ENCODE measurements around the gene PCDHGA2. TPM values are rescaled to one million over a fixed set of nuclear protein-coding genes. Genes with fewer than 3 reads are reported as not detected.

The PCDHGA2 gene
- total and polyA plus RNA-seq, 9 of the 15 experiments (the other 6 are each of a cell fraction or from before 2014, with no cell fraction given), result 0.07 to 0.27 (median 0.15) TPM; not detected in 2

DNA sequence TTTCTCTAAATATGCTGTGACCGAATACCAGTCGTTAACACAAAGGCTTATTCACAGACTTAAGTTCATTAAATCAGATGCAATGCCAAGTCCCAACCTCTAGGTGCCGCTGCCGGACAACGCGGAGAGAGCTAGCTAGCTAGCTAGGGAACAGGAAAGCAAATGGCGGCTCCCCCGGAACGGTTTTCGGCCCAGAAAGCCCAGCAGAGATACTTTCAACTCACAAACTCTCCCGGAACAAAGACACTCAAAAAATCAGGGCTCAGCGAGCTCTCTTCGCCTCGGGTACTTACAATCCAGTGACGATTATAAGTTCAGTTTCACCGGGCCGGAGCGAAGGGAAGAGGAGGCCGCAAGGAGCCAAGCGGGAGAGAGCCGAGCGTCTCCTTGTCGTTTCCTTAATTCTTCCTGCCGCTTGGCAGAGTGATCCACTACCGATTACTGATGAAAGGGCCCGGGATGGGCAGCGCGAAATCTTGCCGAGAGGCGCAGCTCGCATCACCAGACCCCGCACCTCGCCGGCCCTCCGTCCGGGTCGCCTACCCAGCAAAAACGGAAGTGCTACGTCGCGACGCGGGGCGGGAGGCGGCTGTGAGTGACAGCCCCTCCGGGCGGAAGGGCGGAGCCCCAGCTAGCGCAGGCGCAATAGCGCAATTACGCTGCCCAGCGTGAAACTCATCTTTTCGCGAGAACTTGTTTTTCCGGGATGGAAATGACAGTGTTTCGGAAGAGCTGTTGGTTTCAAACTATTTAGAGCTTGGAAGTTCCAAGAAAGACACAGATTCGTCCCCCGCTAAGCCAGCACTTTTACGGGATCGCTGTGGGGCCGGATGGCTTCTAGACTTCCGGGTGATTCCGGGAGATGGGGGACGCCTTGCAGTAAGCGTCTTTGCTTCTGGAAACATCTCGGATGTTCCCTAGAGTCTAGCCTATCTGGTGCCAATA is 18.1 kb upstream of the PCDHGA2 start, which contains the start of gene TAF7 (continued):
- TF ChIP-seq, protein P1, sequence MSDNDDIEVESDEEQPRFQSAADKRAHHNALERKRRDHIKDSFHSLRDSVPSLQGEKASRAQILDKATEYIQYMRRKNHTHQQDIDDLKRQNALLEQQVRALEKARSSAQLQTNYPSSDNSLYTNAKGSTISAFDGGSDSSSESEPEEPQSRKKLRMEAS (CRISPR knock-in tag; IDR thresholded peaks at IDR 0.05), result peak; percentile 43; the same call in 1 of the 2 replicates
- TF ChIP-seq U2AF2 (optimal IDR thresholded peaks at IDR 0.05; ENCODE audit: low read depth, low read length), result no peak
- no peak for TF ChIP-seq FOXK1 (CRISPR knock-in tag; IDR thresholded peaks at IDR 0.05; ENCODE audit: borderline replicate concordance)
- peak; percentile 93 for TF ChIP-seq KLF1 (tag; IDR thresholded peaks at IDR 0.05)
- TF ChIP-seq ASH1L (IDR thresholded peaks at IDR 0.05; ENCODE audit: borderline replicate concordance, low read depth, partially characterized antibody), result no peak
- TF ChIP-seq ZNF57 (CRISPR knock-in tag; IDR thresholded peaks at IDR 0.05), result no peak
- TF ChIP-seq ZNF444 (CRISPR knock-in tag; IDR thresholded peaks at IDR 0.05), result no peak
- no peak for TF ChIP-seq PCBP2 (IDR thresholded peaks at IDR 0.05; ENCODE audit: low read depth, low read length, poor library complexity, severe bottlenecking)
- TF ChIP-seq NCOA2 (IDR thresholded peaks at IDR 0.05; ENCODE audit: partially characterized antibody in 2 of 2), result no peak
- peak; percentile 89 for TF ChIP-seq ETV5 (CRISPR knock-in tag; IDR thresholded peaks at IDR 0.05; ENCODE audit: low read depth)
- no peak for TF ChIP-seq SIX5 (IDR thresholded peaks at IDR 0.05; ENCODE audit: borderline replicate concordance in 1 of 2, insufficient read depth in 1 of 2, low read depth in 1 of 2, low read length in 2 of 2)
- TF ChIP-seq ZNF274 (IDR thresholded peaks at IDR 0.05; ENCODE audit: borderline replicate concordance, low read depth, low read length), result no peak
- no peak for TF ChIP-seq ZNF778 (CRISPR knock-in tag; IDR thresholded peaks at IDR 0.05)
- TF ChIP-seq JUNB (CRISPR knock-in tag; conservative IDR thresholded peaks at IDR 0.05), result no peak
- TF ChIP-seq ZBTB7A (IDR thresholded peaks at IDR 0.05; ENCODE audit: borderline replicate concordance, control insufficient read depth, low read depth, low read length), result no peak
- no peak for TF ChIP-seq USF1 (CRISPR knock-in tag; IDR thresholded peaks at IDR 0.05)
- TF ChIP-seq IFI16 (CRISPR knock-in tag; IDR thresholded peaks at IDR 0.05), result no peak
- TF ChIP-seq GTF2B (IDR thresholded peaks at IDR 0.05; ENCODE audit: extremely low read depth, insufficient read length), result no peak
- TF ChIP-seq ZNF121 (CRISPR knock-in tag; conservative IDR thresholded peaks at IDR 0.05), result no peak
- no peak for TF ChIP-seq BCL6 (CRISPR knock-in tag; IDR thresholded peaks at IDR 0.05)
- TF ChIP-seq RBM22 (IDR thresholded peaks at IDR 0.05; ENCODE audit: low read depth, low read length, poor library complexity, severe bottlenecking), result no peak
- no peak for TF ChIP-seq FOXA1 (IDR thresholded peaks at IDR 0.05; ENCODE audit: borderline replicate concordance)
- 0 out of 2 replicates have a peak, but pooled peaks have one; percentile 16 for TF ChIP-seq CC2D1A (IDR thresholded peaks at IDR 0.05)
- TF ChIP-seq MTF1 (CRISPR knock-in tag; IDR thresholded peaks at IDR 0.05; ENCODE audit: borderline replicate concordance), result no peak
- TF ChIP-seq, protein P2, sequence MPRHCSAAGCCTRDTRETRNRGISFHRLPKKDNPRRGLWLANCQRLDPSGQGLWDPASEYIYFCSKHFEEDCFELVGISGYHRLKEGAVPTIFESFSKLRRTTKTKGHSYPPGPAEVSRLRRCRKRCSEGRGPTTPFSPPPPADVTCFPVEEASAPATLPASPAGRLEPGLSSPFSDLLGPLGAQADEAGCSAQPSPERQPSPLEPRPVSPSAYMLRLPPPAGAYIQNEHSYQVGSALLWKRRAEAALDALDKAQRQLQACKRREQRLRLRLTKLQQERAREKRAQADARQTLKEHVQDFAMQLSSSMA (CRISPR knock-in tag; IDR thresholded peaks at IDR 0.05), result no peak
- TF ChIP-seq LEF1 (IDR thresholded peaks at IDR 0.05), result peak; percentile 33; the same call in 1 of the 2 replicates
